Heart right ventricle (tissue), 16 donors: ENCODE measurements around the gene FBXL13. TPM values are rescaled to one million over a fixed set of nuclear protein-coding genes. Genes with fewer than 3 reads are reported as not detected.

ENCODE experiments used
- ATAC-seq, 8 donors: fragments of 200-7000 bp; cut with Tn5 transposase; one replicate each; pipeline ENCODE4 v1.9.1; 2020; ENCODE audit warnings: mild to moderate bottlenecking in 8 of 8, moderate library complexity in 8 of 8, moderate number of reproducible peaks in 1 of 8
- DNase-seq, 2 donors: peaks; one replicate each; pipeline ENCODE4 v3.0.0-alpha.2; 2020
- H3K27ac ChIP-seq, 10 donors: fragments of 200-600 bp; sonication (generic) in 2 of 10; one replicate each; pipeline versions ENCODE4 v1.5.0 to v1.8.0; 2020 to 2022; ENCODE audit warnings: mild to moderate bottlenecking in 3 of 10
- H3K27me3 ChIP-seq, 7 donors: fragments of 200-600 bp; one replicate each; pipeline ENCODE4 v1.8.0; 2021 to 2022; ENCODE audit warnings: mild to moderate bottlenecking in 2 of 7
- H3K36me3 ChIP-seq, 9 donors: fragments of 200-600 bp; sonication (generic) in 1 of 9; one replicate each; pipeline versions ENCODE4 v1.5.0 to v1.8.0; 2020 to 2022; ENCODE audit warnings: mild to moderate bottlenecking in 2 of 9
- H3K4me1 ChIP-seq, 9 donors: fragments of 200-600 bp; sonication (generic) in 1 of 9; one replicate each; pipeline versions ENCODE4 v1.5.0 to v1.8.0; 2020 to 2022; ENCODE audit warnings: mild to moderate bottlenecking in 4 of 9
- H3K4me3 ChIP-seq, 10 donors: fragments of 200-600 bp; sonication (generic) in 2 of 10; one replicate each; pipeline versions ENCODE4 v1.5.0 to v1.8.0; 2020 to 2022; ENCODE audit warnings: mild to moderate bottlenecking in 7 of 10, moderate library complexity in 2 of 10
- H3K9me3 ChIP-seq, 11 donors: fragments of 200-600 bp in 10 of 11; sonication (generic) in 2 of 11; one replicate each; pipeline versions ENCODE4 v1.5.0 to v1.8.0; 2013 to 2022; ENCODE audit warnings: mild to moderate bottlenecking in 2 of 11, control low read depth in 1 of 11, moderate library complexity in 1 of 11
- WGBS, 2 donors: extraction: QIAGEN DNeasy Blood & Tissue Kit; methylation state at CpG; one replicate each; pipeline ENCODE4 v1.1.7; 2013; ENCODE audit warnings: inconsistent platforms in 1 of 2; 5-methylcytosine and 5-hydroxymethylcytosine counted together
- intact Hi-C, 10 donors: fragments of 100-400 bp; cut with DNase I; formaldehyde crosslinking; loops; one replicate each; pipeline versions ENCODE4 v1.11.1 to v1.14.2; 2022
- polyA plus RNA-seq, 2 donors: library from polyadenylated mRNA; stranded (reverse); fragments of 200-250 nt; gene quantifications; one replicate each; pipeline ENCODE4 v1.2.3, GENCODE V29; 2013
- total RNA-seq, 10 donors: library from RNA; stranded (reverse); fragmentation: NEBNext Ultra II Directional in 3 of 10; extraction: Animal tissue kit (Norgen Biotek cat#: 25700) in 3 of 10; gene quantifications; one replicate each; pipeline versions ENCODE4 v1.2.1 to v1.2.4, GENCODE V29; 2021 to 2023
- TF ChIP-seq, protein P1 (sequence below), 9 donors: fragments of 200-600 bp; sonication (generic) in 2 of 9; IDR thresholded peaks; one replicate each; pipeline versions ENCODE4 v1.5.0 to v1.8.0; 2021 to 2022; ENCODE audit warnings: antibody characterized with exemption in 9 of 9, mild to moderate bottlenecking in 5 of 9, moderate library complexity in 1 of 9
- donor health status: Arrhythmogenic right ventricular cardiomyopathy.
- donor health status: ischemic (EF 13 %, LVEDD 7.1; RV severe dilation, severe dysfunction).
- donor health status: healthy with polysubstance abuse.
- donor health status: DM: no; HTN: yes; CAD: no.
- donor health status: DM: no; HTN: no; CAD: no.
- donor health status: ischemic (EF 25% LVEDD 6.9; RV normal size, moderate dysfunction).
- donor health status: ischemic (EF 25% LVEDD 5.7; RV mildly dilated, moderate dysfunction).
- donor health status: healthy.
- donor health status: DM: yes; HTN: yes; CAD: no.
- donor health status: Ischemic cardiomyopathy.
- donor health status: ischemic (EF 35%, LVEDD 5.7; RV mildly dilated, moderate dysfunction).
- donor health status: nonischemic (EF 11% LVEDD 7.7; RV severe dilation, severe dysfunction).
- donor health status: DM: yes; HTN: yes; CAD: no.
- donor health status: PGD.
- donor health status: ischemic (EF 29% LVEDD 5.4; RV normal size, mild dysfunction).
- donor health status: nonischemic (EF 23%, LVEDD 6.1; RV moderate dilation, normal function).

Gene FBXL13
- total and polyA plus RNA-seq, 12 donors = 0.12 to 0.87 (median 0.45) TPM; not detected in 1

- Histone ChIP-seq H3K27me3 (no peaks in the 10 kb centered on the region), H3K27ac (peak overlapping the region in 5 of 10 donors; percentile 5 to 68 (median 17)), H3K9me3 (no peaks in the 10 kb centered on the region), H3K4me1 (peaks cover 2 to 45% (median 28%) of the 10 kb centered on the region in 9 donors), H3K4me3 (no peak overlapping the region), H3K36me3 (no peaks in the 10 kb centered on the region)
- TF ChIP-seq, protein P1, sequence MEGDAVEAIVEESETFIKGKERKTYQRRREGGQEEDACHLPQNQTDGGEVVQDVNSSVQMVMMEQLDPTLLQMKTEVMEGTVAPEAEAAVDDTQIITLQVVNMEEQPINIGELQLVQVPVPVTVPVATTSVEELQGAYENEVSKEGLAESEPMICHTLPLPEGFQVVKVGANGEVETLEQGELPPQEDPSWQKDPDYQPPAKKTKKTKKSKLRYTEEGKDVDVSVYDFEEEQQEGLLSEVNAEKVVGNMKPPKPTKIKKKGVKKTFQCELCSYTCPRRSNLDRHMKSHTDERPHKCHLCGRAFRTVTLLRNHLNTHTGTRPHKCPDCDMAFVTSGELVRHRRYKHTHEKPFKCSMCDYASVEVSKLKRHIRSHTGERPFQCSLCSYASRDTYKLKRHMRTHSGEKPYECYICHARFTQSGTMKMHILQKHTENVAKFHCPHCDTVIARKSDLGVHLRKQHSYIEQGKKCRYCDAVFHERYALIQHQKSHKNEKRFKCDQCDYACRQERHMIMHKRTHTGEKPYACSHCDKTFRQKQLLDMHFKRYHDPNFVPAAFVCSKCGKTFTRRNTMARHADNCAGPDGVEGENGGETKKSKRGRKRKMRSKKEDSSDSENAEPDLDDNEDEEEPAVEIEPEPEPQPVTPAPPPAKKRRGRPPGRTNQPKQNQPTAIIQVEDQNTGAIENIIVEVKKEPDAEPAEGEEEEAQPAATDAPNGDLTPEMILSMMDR (IDR thresholded peaks at IDR 0.05) = no peak
- intact Hi-C loops = loop anchor here in 1 of 10 donors (5.0 kb wide), 2 partner anchors 52 to 102 kb away; no protein-coding TSS in a partner anchor
- 78% methylated on average over 2 of the region's 2 CpGs for WGBS, 2 donors
- DNase-seq = peak in 1 of 2 donors; percentile 17
- ATAC-seq = peak in 4 of 8 donors; percentile 34 to 55 (median 38)
Observed at GRCh38 chr7:102890292-102890970, 184.2 kb downstream of the FBXL13 start.

- no peaks in the 10 kb centered on the region for H3K9me3 ChIP-seq
- 82 to 85% methylated on average over 2 of the region's 2 CpGs for WGBS, 2 donors
- DNase-seq = no peak
- H3K4me3 ChIP-seq = no peak overlapping the region
- H3K27ac ChIP-seq = peak overlapping the region in 4 of 10 donors; percentile 10 to 68 (median 18)
- H3K4me1 ChIP-seq = peaks cover 2 to 45% (median 28%) of the 10 kb centered on the region in 9 donors
- TF ChIP-seq, protein P1 (IDR thresholded peaks at IDR 0.05) = no peak
- no peaks in the 10 kb centered on the region for H3K36me3 ChIP-seq
- intact Hi-C loops = loop anchor here in 1 of 10 donors (5.0 kb wide), 2 partner anchors 52 to 102 kb away; no protein-coding TSS in a partner anchor
- peak in 1 of 8 donors; percentile 34 for ATAC-seq
- no peaks in the 10 kb centered on the region for H3K27me3 ChIP-seq
Observed at GRCh38 chr7:102889851-102890250, 184.7 kb downstream of the FBXL13 start.

DNA sequence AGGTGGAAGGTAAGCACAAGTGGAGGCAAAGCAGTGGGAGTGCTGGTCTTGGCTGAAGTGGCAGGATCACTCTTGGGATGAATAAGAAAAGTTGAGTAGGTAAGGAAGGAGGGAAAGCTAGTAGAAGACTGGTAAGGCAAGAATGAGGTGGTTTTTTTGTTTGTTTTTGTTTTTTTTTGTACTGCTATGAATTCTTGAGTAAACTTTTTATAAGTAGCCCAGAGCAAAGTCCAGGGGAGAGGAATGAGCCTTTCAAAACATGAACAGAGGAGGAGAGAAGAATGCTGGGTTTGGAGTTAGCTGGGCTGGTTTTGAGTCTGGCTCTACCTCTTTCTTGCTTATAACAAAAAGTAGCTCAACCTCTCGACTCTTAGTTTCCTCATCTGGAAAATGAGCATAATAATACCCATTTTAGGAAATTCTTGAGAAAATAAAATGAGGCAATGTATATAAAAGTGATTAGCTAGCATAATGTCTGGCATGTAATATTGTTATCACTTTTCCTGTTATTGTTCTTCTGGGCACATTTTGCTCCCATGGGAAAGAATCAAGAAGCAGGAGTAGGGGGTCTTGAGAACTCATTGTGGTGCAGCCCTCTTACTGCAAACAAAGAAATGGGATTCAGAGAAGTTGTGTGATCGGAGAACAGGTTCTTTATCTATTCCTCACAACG lies 185.9 kb downstream of the FBXL13 start:
- Histone ChIP-seq H3K9me3 (no peaks in the 10 kb centered on the region), H3K36me3 (no peaks in the 10 kb centered on the region), H3K27me3 (no peaks in the 10 kb centered on the region), H3K27ac (no peak overlapping the region), H3K4me1 (peaks cover 2 to 41% (median 28%) of the 10 kb centered on the region in 9 donors), H3K4me3 (no peak overlapping the region)
- intact Hi-C loops = no loop called here
- TF ChIP-seq, protein P1 (IDR thresholded peaks at IDR 0.05) = no peak
- no peak for ATAC-seq
- DNase-seq = no peak
- 78 to 81% methylated on average over 3 of the region's 3 CpGs for WGBS, 2 donors

DNA sequence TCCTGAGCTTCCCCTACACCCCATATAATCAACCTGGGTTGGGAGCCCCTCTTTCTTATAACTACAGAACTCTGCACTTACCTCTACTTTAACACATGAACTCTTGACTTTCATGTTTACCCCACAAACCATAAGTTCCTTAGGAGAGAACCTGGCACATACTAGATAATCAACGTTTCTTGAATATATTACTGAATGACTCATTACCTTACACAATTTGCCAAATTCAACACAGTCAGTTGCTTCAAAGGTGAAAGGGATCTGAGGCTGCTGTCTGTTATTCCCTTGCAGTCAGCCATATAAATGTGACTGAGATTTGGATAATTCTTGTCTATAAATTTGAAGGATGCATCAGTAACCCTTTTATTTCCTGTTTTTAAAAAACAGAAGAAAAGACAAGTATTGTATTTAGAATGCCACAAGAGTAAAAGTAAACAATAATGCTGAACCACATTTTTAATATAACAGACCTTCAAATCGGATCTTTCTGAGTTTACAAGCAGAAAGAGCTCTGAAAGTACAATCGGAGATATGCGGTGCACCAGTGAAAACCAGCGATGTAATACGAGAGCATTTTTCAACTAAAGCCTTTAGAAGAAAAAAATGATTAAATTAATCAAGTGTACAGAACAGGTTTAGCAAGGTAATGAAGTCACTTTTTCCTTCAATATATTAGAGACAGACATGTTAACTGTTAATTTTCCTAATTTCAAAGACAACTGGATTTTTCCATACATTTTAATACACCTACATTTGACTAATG lies 191.3 kb downstream of the FBXL13 start:
- TF ChIP-seq, protein P1 (IDR thresholded peaks at IDR 0.05) = no peak
- H3K4me1 ChIP-seq = no peaks in the 10 kb centered on the region
- no peak overlapping the region for H3K4me3 ChIP-seq
- H3K27ac ChIP-seq = no peak overlapping the region
- no peaks in the 10 kb centered on the region for H3K9me3 ChIP-seq
- H3K27me3 ChIP-seq = no peaks in the 10 kb centered on the region
- ATAC-seq (no peak), DNase-seq (no peak)
- intact Hi-C loops = no loop called here
- WGBS, 2 donors = 82 to 83% methylated on average over 6 of the region's 6 CpGs
- H3K36me3 ChIP-seq = no peaks in the 10 kb centered on the region
